ENCODE measurements around the gene SLU7.

GRCh38 chr5:160376416-160376815, 42.5 kb downstream of the SLU7 start:
- TF ChIP-seq POLR2AphosphoS5 (IDR thresholded peaks at IDR 0.05) (no peak), POLR2A (IDR thresholded peaks at IDR 0.05) (no peak)
- TF ChIP-seq, protein P1, sequence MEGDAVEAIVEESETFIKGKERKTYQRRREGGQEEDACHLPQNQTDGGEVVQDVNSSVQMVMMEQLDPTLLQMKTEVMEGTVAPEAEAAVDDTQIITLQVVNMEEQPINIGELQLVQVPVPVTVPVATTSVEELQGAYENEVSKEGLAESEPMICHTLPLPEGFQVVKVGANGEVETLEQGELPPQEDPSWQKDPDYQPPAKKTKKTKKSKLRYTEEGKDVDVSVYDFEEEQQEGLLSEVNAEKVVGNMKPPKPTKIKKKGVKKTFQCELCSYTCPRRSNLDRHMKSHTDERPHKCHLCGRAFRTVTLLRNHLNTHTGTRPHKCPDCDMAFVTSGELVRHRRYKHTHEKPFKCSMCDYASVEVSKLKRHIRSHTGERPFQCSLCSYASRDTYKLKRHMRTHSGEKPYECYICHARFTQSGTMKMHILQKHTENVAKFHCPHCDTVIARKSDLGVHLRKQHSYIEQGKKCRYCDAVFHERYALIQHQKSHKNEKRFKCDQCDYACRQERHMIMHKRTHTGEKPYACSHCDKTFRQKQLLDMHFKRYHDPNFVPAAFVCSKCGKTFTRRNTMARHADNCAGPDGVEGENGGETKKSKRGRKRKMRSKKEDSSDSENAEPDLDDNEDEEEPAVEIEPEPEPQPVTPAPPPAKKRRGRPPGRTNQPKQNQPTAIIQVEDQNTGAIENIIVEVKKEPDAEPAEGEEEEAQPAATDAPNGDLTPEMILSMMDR (IDR thresholded peaks at IDR 0.05): no peak
